HuH-7.5 (cell line): ENCODE measurements around the gene DNAH2.

Experiments used
- DNase-seq: peaks from one replicate; pipeline ENCODE4 v3.0.0; 2011; ENCODE audit warnings: low spot score

DNAH2 gene

GRCh38 chr17:7702776-7703175 is 14.8 kb upstream of the DNAH2 start:
- no peak for DNase-seq

- DNase-seq: no peak
Observed at GRCh38 chr17:7703584-7704479, 13.7 kb upstream of the DNAH2 start.

- no peak for DNase-seq
Observed at GRCh38 chr17:7704601-7705268, 12.8 kb upstream of the DNAH2 start, which contains the start of gene EFNB3. Gene EFNB3, plus strand, starts transcription at chr17:7705202. Its CDS starts 397 bp downstream, at chr17:7705599.

GRCh38 chr17:7705269-7706255 is 12.0 kb upstream of the DNAH2 start:
- DNase-seq: no peak

GRCh38 chr17:7706631-7707354 is 10.8 kb upstream of the DNAH2 start:
- no peak for DNase-seq

GRCh38 chr17:7707446-7707845 is 10.1 kb upstream of the DNAH2 start:
- DNase-seq: no peak

GRCh38 chr17:7707858-7708750 is 9.4 kb upstream of the DNAH2 start:
- DNase-seq: no peak

DNA sequence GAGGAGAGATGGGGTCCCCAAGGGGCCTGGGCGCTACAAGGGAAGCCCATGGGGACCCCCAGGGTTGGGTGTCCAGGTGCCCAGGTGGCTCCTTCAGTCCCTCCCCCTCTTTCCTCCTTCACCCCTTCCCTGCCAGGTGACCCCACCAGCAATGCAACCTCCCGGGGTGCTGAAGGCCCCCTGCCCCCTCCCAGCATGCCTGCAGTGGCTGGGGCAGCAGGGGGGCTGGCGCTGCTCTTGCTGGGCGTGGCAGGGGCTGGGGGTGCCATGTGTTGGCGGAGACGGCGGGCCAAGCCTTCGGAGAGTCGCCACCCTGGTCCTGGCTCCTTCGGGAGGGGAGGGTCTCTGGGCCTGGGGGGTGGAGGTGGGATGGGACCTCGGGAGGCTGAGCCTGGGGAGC is 8.5 kb upstream of the DNAH2 start:
- DNase-seq: no peak

- no peak for DNase-seq
Observed at GRCh38 chr17:7710301-7710700, 7.2 kb upstream of the DNAH2 start.

DNA sequence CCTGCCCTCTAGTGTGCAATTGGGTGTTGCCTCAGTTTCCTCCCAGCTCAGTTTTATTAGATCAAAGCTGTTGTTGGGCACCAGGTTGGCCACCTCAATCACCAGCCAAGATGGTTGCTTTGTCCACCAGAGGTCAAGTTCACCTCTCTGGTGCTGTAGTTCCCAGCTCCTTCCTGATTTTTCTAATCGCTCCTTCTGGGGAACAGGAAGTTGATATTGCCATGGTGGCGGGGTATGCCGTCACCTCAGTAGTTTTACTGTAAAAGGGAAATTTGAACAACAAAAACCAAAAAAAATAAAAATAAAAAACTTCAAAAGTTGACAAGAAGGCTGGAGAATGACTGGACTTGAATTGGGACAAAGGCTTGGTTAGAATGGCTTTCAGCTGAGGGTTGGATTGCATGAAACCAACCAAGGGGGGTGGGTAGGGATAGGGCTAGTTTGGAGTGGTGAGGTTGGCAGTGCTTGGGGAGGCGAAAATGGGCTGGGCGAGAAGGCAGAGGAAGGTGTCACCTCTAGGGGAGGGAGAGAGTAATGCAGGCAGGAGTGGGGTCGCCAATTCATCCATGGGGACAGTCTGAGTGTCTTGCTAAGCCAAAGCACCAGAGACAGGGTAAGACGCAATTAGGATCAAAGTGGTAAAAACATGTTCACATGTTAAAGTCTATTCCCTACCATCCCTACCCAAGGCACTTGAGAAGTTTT is 6.3 kb upstream of the DNAH2 start:
- DNase-seq: no peak

DNA sequence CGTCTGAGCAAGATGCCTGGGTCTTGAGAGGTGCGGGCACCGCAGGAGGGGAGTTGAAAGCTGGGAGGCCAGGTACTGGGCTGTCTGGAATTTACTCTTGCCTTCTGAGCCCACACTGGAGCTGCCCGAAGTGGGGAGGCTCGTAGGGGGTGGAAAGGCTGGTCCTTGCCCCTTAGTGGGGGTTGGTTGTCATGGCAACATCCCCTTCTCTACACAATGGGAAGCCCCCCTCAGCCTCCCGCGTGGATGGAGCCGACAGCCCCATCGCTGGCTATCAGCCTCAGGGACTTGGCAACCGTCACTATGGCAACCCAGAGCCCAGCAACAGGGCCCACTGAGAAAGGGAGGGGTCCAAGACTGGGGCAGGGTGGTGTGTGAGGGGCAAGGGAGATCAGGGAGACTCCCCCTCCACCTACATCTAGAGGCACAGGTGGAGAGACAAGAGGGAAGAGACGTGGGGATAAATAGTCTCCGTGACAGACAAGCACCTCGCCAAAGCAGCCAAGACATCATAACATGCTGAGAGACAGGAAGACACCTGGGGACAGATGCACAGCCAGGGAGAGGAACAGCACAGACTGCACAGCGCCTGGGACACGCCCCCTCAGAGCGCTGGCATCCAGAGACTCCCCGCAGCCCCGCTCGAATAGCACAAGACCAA is 5.3 kb upstream of the DNAH2 start:
- no peak for DNase-seq

DNA sequence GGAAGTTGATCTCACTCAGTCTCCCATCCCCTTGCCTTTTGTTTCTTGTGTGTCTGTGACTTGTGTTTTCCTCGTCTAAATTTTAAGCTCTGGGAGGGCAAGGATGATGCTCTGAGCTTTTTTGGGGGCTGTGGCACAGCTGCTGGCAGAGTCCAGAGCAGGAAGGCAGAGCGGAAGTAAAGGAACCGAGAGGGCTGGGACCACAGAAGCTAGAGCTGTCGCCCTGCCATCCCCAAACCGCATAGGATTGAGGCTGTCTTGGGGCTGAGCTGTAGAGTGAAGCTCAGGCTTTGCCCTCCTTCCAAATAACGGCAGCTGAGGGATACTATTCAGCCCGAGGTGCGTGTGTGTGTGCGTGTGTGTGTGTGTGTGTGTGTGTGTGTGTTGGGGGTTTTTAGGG is 3.8 kb upstream of the DNAH2 start:
- DNase-seq: no peak

GRCh38 chr17:7714721-7715594 is 2.6 kb upstream of the DNAH2 start:
- DNase-seq: no peak

DNA sequence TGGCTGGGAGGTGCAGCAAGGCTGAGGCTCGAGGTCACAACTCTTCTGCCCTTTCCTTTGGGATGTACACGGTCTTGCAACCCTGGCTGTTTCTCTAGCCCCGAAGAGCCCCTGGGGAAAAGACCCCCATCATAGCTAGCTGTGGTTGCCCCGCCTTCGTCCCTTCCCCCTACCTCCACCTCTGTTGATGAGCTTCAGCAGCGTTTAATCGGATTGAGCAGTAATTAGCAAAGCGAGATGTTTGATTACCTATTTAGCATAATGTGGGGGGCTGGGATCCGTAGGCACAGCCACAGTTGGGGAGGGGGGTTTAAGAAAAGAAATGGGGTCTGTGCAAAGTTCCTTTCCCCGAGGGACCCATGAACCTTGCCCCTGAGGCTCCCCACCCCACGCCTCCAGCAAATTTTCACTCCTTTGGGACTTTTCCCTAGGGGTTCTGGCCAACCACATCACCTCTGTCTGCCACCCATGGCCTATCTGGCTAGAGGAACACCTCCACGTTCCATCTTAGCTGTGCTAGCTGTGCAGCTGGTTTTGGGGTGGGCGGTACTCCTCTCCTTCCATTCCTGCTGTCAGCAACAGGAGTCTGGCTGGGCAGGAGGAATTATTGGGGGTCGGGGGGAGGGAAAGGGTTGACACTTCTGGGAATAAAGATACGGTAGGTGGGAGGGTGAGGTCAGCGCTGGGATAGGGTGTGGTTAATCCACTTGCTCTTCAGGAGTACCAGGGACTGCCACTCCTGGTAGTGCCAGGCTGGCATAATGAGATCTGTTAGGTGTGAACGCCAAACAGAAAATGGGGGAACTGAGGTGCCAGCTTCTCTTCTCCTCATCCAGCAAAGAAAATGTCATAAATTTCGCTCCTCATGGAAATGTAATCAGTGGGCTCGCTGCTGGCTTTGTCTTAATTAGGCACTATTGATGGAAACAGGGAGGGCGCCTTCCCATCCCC is 1.3 kb upstream of the DNAH2 start:
- DNase-seq: no peak

DNA sequence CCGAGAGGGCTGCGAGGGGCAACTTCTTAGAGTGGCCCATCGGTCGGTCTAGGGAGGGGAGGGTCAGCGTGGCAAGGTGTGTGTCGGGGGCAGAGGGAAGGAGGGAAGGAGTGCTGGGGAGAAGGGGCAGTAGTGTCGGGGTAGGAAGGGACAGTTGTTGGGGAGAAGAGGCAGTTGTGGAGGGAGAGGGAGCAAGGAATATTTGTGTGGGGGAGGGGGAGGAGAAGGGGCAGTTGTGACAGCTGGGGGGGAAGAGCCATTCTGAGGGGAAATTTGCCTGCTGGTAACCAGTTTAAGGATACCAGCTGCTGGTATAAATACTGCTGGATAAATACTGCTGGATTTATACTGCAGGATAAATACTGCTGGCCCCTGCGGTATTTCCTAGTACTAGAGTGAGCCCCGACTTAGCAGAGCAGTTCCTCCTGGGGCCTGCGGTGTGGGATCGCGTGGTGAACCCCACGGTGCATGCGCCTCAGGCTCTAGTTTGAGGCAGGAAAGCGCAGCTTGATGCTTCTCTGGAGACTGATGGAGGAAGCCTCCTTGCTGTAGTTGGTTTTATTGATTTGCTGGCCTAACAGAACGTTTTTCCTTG is 309 bp downstream of the DNAH2 start:
- no peak for DNase-seq

DNA sequence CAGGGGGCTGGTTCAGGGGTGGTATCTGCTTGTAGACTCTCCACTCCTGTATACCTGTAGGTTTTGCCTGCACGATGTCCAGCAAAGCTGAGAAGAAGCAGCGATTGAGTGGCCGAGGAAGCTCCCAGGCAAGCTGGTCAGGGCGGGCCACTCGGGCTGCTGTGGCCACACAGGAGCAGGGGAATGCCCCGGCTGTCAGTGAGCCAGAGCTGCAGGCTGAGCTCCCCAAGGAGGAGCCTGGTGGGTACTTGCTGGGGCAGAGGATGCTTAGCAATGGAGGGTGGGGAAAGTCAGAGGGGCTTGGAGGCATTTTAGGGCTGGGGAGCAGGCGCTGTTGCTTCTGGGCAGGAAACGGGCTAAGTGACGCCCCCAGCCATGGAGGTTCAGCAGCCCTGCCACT is 2.1 kb downstream of the DNAH2 start:
- no peak for DNase-seq

- no peak for DNase-seq
Observed at GRCh38 chr17:7720125-7720524, 2.6 kb downstream of the DNAH2 start.
